CD14-positive monocyte (primary cell): Measurements from ENCODE around the gene ANKIB1. TPM values are rescaled to one million over a fixed set of nuclear protein-coding genes. Genes with fewer than 3 reads are reported as not detected.

ENCODE experiments used
- DNase-seq, 3 donors: peaks; one replicate each; pipeline ENCODE4 v3.0.0-alpha.2; 2011 to 2022
- H2AFZ ChIP-seq: 2 replicates; pipeline ENCODE4 v1.6.0; 2012; ENCODE audit warnings: mild to moderate bottlenecking, low read depth, low read length, inconsistent platforms; ENCODE audit not compliant: insufficient read depth, poor library complexity, severe bottlenecking
- H3K27ac ChIP-seq, 2 donors: 1 replicate in 1 of 2; 2 replicates in 1 of 2; pipeline ENCODE4 v1.5.1; 2012 to 2013; ENCODE audit warnings: low read length in 2 of 2, control low read depth in 1 of 2, inconsistent platforms in 1 of 2, low read depth in 1 of 2, mild to moderate bottlenecking in 1 of 2
- H3K27me3 ChIP-seq, 2 donors: one replicate each; pipeline versions ENCODE4 v1.6.0 to v1.6.1; 2011 to 2013; ENCODE audit warnings: low read length in 2 of 2; ENCODE audit not compliant: control insufficient read depth in 2 of 2, insufficient read depth in 2 of 2
- H3K36me3 ChIP-seq, 2 donors: replicated peaks in 1 of 2; 1 replicate in 1 of 2; 2 replicates in 1 of 2; pipeline versions ENCODE4 v1.5.1 to v1.6.1; 2012 to 2013; ENCODE audit warnings: low read length in 2 of 2, control low read depth in 1 of 2, inconsistent platforms in 1 of 2, mild to moderate bottlenecking in 1 of 2; ENCODE audit not compliant: insufficient read depth in 2 of 2, control insufficient read depth in 1 of 2
- H3K4me1 ChIP-seq, 2 donors: 1 replicate in 1 of 2; 2 replicates in 1 of 2; pipeline versions ENCODE4 v1.5.1 to v1.6.1; 2012 to 2013; ENCODE audit warnings: low read length in 2 of 2, control low read depth in 1 of 2, inconsistent platforms in 1 of 2, mild to moderate bottlenecking in 1 of 2, moderate library complexity in 1 of 2; ENCODE audit not compliant: insufficient read depth in 2 of 2, control insufficient read depth in 1 of 2
- H3K4me2 ChIP-seq: replicated peaks from 2 replicates; pipeline ENCODE3; 2012; ENCODE audit warnings: low read length, moderate library complexity, mild to moderate bottlenecking; ENCODE audit not compliant: poor library complexity, severe bottlenecking; ENCODE audit errors: extremely low read depth
- H3K4me3 ChIP-seq, 3 experiments: fragments of 200-600 bp in 1 of 3; sonication (generic) in 1 of 3; replicated peaks in 1 of 3; 1 replicate in 2 of 3; 2 replicates in 1 of 3; pipeline ENCODE4 v1.5.1; 2011 to 2013; ENCODE audit warnings: low read length in 3 of 3, mild to moderate bottlenecking in 3 of 3, control low read depth in 2 of 3, low read depth in 2 of 3, inconsistent platforms in 1 of 3, moderate library complexity in 1 of 3
- H3K79me2 ChIP-seq: 2 replicates; pipeline ENCODE4 v1.6.0; 2012; ENCODE audit warnings: mild to moderate bottlenecking, control low read depth, inconsistent platforms, low read length, moderate library complexity; ENCODE audit not compliant: insufficient read depth
- H3K9ac ChIP-seq: 2 replicates; pipeline ENCODE4 v1.6.0; 2017; ENCODE audit warnings: low read length, mild to moderate bottlenecking; ENCODE audit not compliant: insufficient read depth, poor library complexity, severe bottlenecking
- H3K9me3 ChIP-seq, 2 donors: replicated peaks in 1 of 2; 1 replicate in 1 of 2; 2 replicates in 1 of 2; pipeline versions ENCODE4 v1.5.1 to v1.6.1; 2012 to 2013; ENCODE audit warnings: low read length in 2 of 2, control low read depth in 1 of 2; ENCODE audit not compliant: control insufficient read depth in 1 of 2, insufficient read depth in 1 of 2
- H4K20me1 ChIP-seq: 2 replicates; pipeline ENCODE4 v1.6.0; 2012; ENCODE audit warnings: mild to moderate bottlenecking, low read length, control low read depth, moderate library complexity; ENCODE audit not compliant: insufficient read depth
- H3K27ac Mint-ChIP-seq, 7 donors: one replicate each; pipeline ENCODE4 v1.8.0; 2020; ENCODE audit warnings: mild to moderate bottlenecking in 7 of 7, mixed read lengths in 7 of 7, moderate library complexity in 6 of 7, inconsistent platforms in 2 of 7
- H3K27me3 Mint-ChIP-seq, 3 donors: one replicate each; pipeline ENCODE4 v1.8.0; 2021 to 2022; ENCODE audit warnings: low read depth in 3 of 3, mild to moderate bottlenecking in 3 of 3, mixed read lengths in 3 of 3, moderate library complexity in 3 of 3, inconsistent platforms in 1 of 3
- H3K36me3 Mint-ChIP-seq, 2 donors: one replicate each; pipeline ENCODE4 v1.8.0; 2020; ENCODE audit warnings: mixed read lengths in 2 of 2, inconsistent platforms in 1 of 2, mild to moderate bottlenecking in 1 of 2
- H3K4me1 Mint-ChIP-seq: one replicate; pipeline ENCODE4 v1.8.0; 2020; ENCODE audit warnings: mild to moderate bottlenecking, mixed read lengths
- H3K4me3 Mint-ChIP-seq, 2 donors: one replicate each; pipeline ENCODE4 v1.8.0; 2020; ENCODE audit warnings: mild to moderate bottlenecking in 2 of 2, mixed read lengths in 2 of 2, moderate library complexity in 1 of 2
- H3K9me3 Mint-ChIP-seq, 7 donors: one replicate each; pipeline ENCODE4 v1.8.0; 2020 to 2022; ENCODE audit warnings: mixed read lengths in 7 of 7, mild to moderate bottlenecking in 6 of 7, moderate library complexity in 6 of 7, inconsistent platforms in 2 of 7
- WGBS: methylation state at CpG from one replicate; pipeline ENCODE4 v1.1.5; 2013; ENCODE audit warnings: missing lambda C conversion rate; ENCODE audit not compliant: insufficient coverage; 5-methylcytosine and 5-hydroxymethylcytosine counted together
- intact Hi-C, 2 donors: fragments of 100-400 bp; cut with micrococcal nuclease; formaldehyde crosslinking; loops; one replicate each; pipeline versions ENCODE4 v1.15.0 to v1.15.1; 2023
- polyA plus RNA-seq, 3 donors: library from polyadenylated mRNA; depleted of rRNA in 1 of 3; unstranded in 2 of 3; stranded (reverse) in 1 of 3; fragments of 300-500 nt in 2 of 3; fragments of >200 nt in 1 of 3; fragmentation: Illumina TruSeq in 2 of 3; gene quantifications; 1 replicate in 2 of 3; 2 replicates in 1 of 3; pipeline ENCODE4 v1.2.3, GENCODE V29; 2012 to 2021
- TF ChIP-seq, protein P1 (sequence below): fragments of 200-600 bp; IDR thresholded peaks from one replicate; pipeline ENCODE4 v1.8.0; 2022; ENCODE audit warnings: antibody characterized with exemption, mild to moderate bottlenecking

The ANKIB1 gene
- polyA plus RNA-seq, 3 donors = 4.8 to 16.8 (median 5.7) TPM

DNA sequence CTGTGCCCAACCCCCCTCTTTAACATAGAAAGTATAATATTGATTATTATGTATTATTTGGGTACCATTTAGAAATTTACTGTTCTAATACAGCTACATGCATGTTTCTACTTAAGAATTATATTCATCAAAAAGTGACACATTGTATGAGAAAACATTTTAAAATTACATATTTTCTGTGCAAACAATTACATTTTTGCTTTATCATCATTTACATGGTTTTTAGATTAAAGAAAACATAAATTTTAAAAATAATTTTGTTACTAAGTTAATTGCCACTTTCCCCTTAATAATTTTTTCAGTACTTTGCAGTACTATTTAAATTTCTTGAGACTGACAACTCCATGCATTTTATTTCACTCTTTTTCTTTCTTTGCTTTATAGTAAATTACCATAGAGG, 106.2 kb downstream of the ANKIB1 start:
- Histone ChIP-seq H3K9ac (no peak overlapping the region), H3K79me2 (no peaks in the 10 kb centered on the region), H3K4me2 (no peak overlapping the region), H3K27ac (no peak overlapping the region), H3K4me1 (no peaks in the 10 kb centered on the region), H4K20me1 (no peaks in the 10 kb centered on the region), H3K4me3 (no peak overlapping the region), H3K27me3 (no peaks in the 10 kb centered on the region), H3K9me3 (no peaks in the 10 kb centered on the region), H3K36me3 (peaks cover 25 to 72% of the 10 kb centered on the region in 2 donors), H2AFZ (no peak overlapping the region)
- no peak for DNase-seq
- TF ChIP-seq, protein P1, sequence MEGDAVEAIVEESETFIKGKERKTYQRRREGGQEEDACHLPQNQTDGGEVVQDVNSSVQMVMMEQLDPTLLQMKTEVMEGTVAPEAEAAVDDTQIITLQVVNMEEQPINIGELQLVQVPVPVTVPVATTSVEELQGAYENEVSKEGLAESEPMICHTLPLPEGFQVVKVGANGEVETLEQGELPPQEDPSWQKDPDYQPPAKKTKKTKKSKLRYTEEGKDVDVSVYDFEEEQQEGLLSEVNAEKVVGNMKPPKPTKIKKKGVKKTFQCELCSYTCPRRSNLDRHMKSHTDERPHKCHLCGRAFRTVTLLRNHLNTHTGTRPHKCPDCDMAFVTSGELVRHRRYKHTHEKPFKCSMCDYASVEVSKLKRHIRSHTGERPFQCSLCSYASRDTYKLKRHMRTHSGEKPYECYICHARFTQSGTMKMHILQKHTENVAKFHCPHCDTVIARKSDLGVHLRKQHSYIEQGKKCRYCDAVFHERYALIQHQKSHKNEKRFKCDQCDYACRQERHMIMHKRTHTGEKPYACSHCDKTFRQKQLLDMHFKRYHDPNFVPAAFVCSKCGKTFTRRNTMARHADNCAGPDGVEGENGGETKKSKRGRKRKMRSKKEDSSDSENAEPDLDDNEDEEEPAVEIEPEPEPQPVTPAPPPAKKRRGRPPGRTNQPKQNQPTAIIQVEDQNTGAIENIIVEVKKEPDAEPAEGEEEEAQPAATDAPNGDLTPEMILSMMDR = no peak
- peaks cover 0 to 2% (median 0%) of the 10 kb centered on the region in 3 donors for H3K27me3 Mint-ChIP-seq
- H3K27ac Mint-ChIP-seq = no peak overlapping the region
- H3K36me3 Mint-ChIP-seq = peaks cover 55 to 66% of the 10 kb centered on the region in 2 donors
- H3K4me3 Mint-ChIP-seq = no peak overlapping the region
- H3K9me3 Mint-ChIP-seq = no peaks in the 10 kb centered on the region
- intact Hi-C loops = no loop called here
- H3K4me1 Mint-ChIP-seq = no peaks in the 10 kb centered on the region

DNA sequence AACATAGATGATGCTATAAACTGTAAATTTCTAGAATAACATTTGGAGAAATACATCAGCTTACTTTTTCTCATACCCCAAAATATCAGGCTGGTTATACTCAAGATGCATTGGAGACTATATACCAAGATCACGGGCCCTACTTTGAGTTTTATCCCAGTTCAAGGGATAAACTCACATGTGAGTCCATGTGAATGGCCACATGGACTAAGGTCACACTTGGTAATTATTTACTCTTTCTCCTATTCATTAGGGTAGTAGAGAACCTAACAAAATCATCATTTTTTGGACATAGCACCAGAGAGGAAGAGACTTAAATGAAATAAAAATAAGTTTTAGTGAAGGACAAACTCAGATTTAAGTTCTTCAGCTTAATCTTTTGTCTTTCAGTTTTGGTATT, 108.4 kb downstream of the ANKIB1 start:
- Histone ChIP-seq H3K4me2 (no peak overlapping the region), H4K20me1 (no peaks in the 10 kb centered on the region), H3K4me1 (no peaks in the 10 kb centered on the region), H2AFZ (no peak overlapping the region), H3K4me3 (no peak overlapping the region), H3K9ac (no peak overlapping the region), H3K79me2 (no peaks in the 10 kb centered on the region), H3K27ac (no peak overlapping the region), H3K27me3 (no peaks in the 10 kb centered on the region), H3K9me3 (no peaks in the 10 kb centered on the region), H3K36me3 (peaks cover 17 to 63% of the 10 kb centered on the region in 2 donors)
- intact Hi-C loops = no loop called here
- WGBS = no CpG with 5 or more reads among the region's 1 CpG
- DNase-seq = no peak
- Mint-ChIP-seq H3K9me3 (peaks cover 0 to 3% (median 0%) of the 10 kb centered on the region in 7 donors), H3K36me3 (peaks cover 43 to 62% of the 10 kb centered on the region in 2 donors), H3K27me3 (peaks cover 0 to 2% (median 0%) of the 10 kb centered on the region in 3 donors), H3K4me3 (no peak overlapping the region), H3K4me1 (no peaks in the 10 kb centered on the region), H3K27ac (no peak overlapping the region)
- TF ChIP-seq, protein P1 = no peak
